ENCODE data around the gene DENND2D. TPM values are rescaled to one million over a fixed set of nuclear protein-coding genes. Genes with fewer than 3 reads are reported as not detected.

DENND2D gene
- total and polyA plus RNA-seq, 2 experiments from 2014 or later, result 2.5 to 3.0 TPM

DNA sequence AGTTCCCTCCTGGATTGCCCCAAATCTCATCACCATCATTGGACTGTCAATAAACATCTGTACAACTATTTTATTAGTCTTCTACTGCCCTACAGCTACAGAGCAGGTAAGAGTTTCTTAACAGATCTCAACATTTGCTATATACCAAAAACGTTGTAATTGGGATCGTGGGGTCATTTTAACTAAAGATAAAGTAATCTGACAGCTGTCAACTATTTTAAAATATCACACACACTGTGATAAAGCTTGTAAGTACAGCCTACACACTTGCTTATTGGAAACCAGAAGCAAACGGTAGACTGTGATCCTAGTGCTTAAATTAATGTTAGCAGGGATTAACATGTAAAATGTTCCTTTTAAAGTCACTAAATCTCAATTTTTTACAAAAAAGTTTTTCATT, 52.5 kb downstream of the DENND2D start:
- H3K27ac Mint-ChIP-seq, result no peak overlapping the region
- no peaks in the 10 kb centered on the region for H3K9me2 ChIP-seq (ENCODE audit: insufficient read depth)
- no peak overlapping the region for H3K4me2 ChIP-seq
- no peak overlapping the region for H2AFZ ChIP-seq
- H3K27ac ChIP-seq (ENCODE audit: low read depth), result no peak overlapping the region
- H3K27me3 ChIP-seq (ENCODE audit: insufficient read depth), result no peaks in the 10 kb centered on the region
- peaks cover 5% of the 10 kb centered on the region for H3K4me1 ChIP-seq (ENCODE audit: insufficient read depth)
- peaks cover 5% of the 10 kb centered on the region for H3K4me1 Mint-ChIP-seq
- peaks cover 12% of the 10 kb centered on the region; the same call in 1 of the 2 replicates for H3K36me3 ChIP-seq (ENCODE audit: insufficient read depth)
- no peak for DNase-seq (ENCODE audit: low spot score)
- H3K36me3 Mint-ChIP-seq (ENCODE audit: low read depth), result peaks cover 36% of the 10 kb centered on the region
- no peaks in the 10 kb centered on the region for H3K27me3 Mint-ChIP-seq (ENCODE audit: insufficient read depth, low read depth, poor library complexity)
- H3F3A ChIP-seq (replicated peaks; ENCODE audit: low read depth), result no peaks in the 10 kb centered on the region
- no peak overlapping the region for H3K4me3 ChIP-seq
- H3K9me3 Mint-ChIP-seq, result no peaks in the 10 kb centered on the region
- H3K4me3 Mint-ChIP-seq, result no peak overlapping the region
- H4K20me1 ChIP-seq (replicated peaks; ENCODE audit: insufficient read depth), result peaks cover 5% of the 10 kb centered on the region
- TF ChIP-seq, protein P1, sequence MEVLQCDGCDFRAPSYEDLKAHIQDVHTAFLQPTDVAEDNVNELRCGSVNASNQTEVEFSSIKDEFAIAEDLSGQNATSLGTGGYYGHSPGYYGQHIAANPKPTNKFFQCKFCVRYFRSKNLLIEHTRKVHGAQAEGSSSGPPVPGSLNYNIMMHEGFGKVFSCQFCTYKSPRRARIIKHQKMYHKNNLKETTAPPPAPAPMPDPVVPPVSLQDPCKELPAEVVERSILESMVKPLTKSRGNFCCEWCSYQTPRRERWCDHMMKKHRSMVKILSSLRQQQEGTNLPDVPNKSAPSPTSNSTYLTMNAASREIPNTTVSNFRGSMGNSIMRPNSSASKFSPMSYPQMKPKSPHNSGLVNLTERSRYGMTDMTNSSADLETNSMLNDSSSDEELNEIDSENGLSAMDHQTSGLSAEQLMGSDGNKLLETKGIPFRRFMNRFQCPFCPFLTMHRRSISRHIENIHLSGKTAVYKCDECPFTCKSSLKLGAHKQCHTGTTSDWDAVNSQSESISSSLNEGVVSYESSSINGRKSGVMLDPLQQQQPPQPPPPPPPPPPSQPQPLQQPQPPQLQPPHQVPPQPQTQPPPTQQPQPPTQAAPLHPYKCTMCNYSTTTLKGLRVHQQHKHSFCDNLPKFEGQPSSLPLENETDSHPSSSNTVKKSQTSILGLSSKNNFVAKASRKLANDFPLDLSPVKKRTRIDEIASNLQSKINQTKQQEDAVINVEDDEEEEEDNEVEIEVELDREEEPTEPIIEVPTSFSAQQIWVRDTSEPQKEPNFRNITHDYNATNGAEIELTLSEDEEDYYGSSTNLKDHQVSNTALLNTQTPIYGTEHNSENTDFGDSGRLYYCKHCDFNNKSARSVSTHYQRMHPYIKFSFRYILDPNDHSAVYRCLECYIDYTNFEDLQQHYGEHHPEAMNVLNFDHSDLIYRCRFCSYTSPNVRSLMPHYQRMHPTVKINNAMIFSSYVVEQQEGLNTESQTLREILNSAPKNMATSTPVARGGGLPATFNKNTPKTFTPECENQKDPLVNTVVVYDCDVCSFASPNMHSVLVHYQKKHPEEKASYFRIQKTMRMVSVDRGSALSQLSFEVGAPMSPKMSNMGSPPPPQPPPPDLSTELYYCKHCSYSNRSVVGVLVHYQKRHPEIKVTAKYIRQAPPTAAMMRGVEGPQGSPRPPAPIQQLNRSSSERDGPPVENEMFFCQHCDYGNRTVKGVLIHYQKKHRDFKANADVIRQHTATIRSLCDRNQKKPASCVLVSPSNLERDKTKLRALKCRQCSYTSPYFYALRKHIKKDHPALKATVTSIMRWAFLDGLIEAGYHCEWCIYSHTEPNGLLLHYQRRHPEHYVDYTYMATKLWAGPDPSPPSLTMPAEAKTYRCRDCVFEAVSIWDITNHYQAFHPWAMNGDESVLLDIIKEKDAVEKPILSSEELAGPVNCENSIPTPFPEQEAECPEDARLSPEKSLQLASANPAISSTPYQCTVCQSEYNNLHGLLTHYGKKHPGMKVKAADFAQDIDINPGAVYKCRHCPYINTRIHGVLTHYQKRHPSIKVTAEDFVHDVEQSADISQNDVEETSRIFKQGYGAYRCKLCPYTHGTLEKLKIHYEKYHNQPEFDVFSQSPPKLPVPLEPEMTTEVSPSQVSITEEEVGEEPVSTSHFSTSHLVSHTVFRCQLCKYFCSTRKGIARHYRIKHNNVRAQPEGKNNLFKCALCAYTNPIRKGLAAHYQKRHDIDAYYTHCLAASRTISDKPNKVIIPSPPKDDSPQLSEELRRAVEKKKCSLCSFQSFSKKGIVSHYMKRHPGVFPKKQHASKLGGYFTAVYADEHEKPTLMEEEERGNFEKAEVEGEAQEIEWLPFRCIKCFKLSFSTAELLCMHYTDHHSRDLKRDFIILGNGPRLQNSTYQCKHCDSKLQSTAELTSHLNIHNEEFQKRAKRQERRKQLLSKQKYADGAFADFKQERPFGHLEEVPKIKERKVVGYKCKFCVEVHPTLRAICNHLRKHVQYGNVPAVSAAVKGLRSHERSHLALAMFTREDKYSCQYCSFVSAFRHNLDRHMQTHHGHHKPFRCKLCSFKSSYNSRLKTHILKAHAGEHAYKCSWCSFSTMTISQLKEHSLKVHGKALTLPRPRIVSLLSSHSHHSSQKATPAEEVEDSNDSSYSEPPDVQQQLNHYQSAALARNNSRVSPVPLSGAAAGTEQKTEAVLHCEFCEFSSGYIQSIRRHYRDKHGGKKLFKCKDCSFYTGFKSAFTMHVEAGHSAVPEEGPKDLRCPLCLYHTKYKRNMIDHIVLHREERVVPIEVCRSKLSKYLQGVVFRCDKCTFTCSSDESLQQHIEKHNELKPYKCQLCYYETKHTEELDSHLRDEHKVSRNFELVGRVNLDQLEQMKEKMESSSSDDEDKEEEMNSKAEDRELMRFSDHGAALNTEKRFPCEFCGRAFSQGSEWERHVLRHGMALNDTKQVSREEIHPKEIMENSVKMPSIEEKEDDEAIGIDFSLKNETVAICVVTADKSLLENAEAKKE (CRISPR knock-in tag; IDR thresholded peaks at IDR 0.05), result no peak
- TF ChIP-seq, protein P2, sequence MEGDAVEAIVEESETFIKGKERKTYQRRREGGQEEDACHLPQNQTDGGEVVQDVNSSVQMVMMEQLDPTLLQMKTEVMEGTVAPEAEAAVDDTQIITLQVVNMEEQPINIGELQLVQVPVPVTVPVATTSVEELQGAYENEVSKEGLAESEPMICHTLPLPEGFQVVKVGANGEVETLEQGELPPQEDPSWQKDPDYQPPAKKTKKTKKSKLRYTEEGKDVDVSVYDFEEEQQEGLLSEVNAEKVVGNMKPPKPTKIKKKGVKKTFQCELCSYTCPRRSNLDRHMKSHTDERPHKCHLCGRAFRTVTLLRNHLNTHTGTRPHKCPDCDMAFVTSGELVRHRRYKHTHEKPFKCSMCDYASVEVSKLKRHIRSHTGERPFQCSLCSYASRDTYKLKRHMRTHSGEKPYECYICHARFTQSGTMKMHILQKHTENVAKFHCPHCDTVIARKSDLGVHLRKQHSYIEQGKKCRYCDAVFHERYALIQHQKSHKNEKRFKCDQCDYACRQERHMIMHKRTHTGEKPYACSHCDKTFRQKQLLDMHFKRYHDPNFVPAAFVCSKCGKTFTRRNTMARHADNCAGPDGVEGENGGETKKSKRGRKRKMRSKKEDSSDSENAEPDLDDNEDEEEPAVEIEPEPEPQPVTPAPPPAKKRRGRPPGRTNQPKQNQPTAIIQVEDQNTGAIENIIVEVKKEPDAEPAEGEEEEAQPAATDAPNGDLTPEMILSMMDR (conservative IDR thresholded peaks at IDR 0.05; ENCODE audit: low read depth in 2 of 2), result no peak
- TF ChIP-seq JUNB (IDR thresholded peaks at IDR 0.05; ENCODE audit: unreplicated experiment) (no peak), EZH2phosphoT487 (IDR thresholded peaks at IDR 0.05; ENCODE audit: unreplicated experiment) (no peak), ZNF114 (CRISPR knock-in tag; IDR thresholded peaks at IDR 0.05) (no peak)
- H3K79me2 ChIP-seq (replicated peaks; ENCODE audit: insufficient read depth), result peaks cover 70% of the 10 kb centered on the region
- ATAC-seq, result no peak
